ENCODE measurements around the gene PRDX5.
A peak's percentile ranks its signal among the peaks of the same experiment; 100 is the strongest.

Gene PRDX5

GRCh38 chr11:64304316-64305072 lies 13.4 kb upstream of the PRDX5 start:
- Histone ChIP-seq H2AFZ (ENCODE audit: low read length) (peak overlapping the region; percentile 79), H3K4me3 (ENCODE audit: low read length, poor library complexity, severe bottlenecking) (peak overlapping the region; percentile 82)
- TF ChIP-seq EZH2phosphoT487 (IDR thresholded peaks at IDR 0.05; ENCODE audit: borderline replicate concordance): no peak
- TF ChIP-seq CTCF (conservative IDR thresholded peaks at IDR 0.05; ENCODE audit: low read length): peak; percentile 95

GRCh38 chr11:64305075-64305690 lies 12.7 kb upstream of the PRDX5 start, which contains the start of gene ESRRA:
TSS of gene ESRRA (plus strand) at chr11:64305524. CDS start at chr11:64307180, 1,656 bp downstream.
- H2AFZ ChIP-seq (ENCODE audit: low read length): peak within 1 kb of the TSS; percentile 79
- peaks cover 24% of the 10 kb centered on the region for H3K4me1 ChIP-seq (ENCODE audit: insufficient read depth, low read length, poor library complexity, severe bottlenecking)
- H3K9me2 ChIP-seq (replicated peaks; ENCODE audit: low read depth, low read length): no peaks in the 10 kb centered on the region
- H4K20me1 ChIP-seq (ENCODE audit: insufficient read depth, low read length, poor library complexity, severe bottlenecking): peaks cover 19% of the 10 kb centered on the region
- H3F3A ChIP-seq (ENCODE audit: low read depth): 0 out of 2 replicates have a peak, but pooled peaks cover 3% of the 10 kb centered on the region
- no peaks in the 10 kb centered on the region for H3K27me3 ChIP-seq (ENCODE audit: insufficient read depth, low read length, poor library complexity, severe bottlenecking)
- H3K36me3 ChIP-seq (ENCODE audit: insufficient read depth, low read length): no peaks in the 10 kb centered on the region
- H3K4me2 ChIP-seq (ENCODE audit: low read depth, low read length, poor library complexity, severe bottlenecking): peak within 1 kb of the TSS; percentile 93
- H3K79me2 ChIP-seq (ENCODE audit: insufficient read depth, low read length): peaks cover 25% of the 10 kb centered on the region
- H3K4me3 ChIP-seq (ENCODE audit: low read length, poor library complexity, severe bottlenecking): peak within 1 kb of the TSS; percentile 96
- H3K9me3 ChIP-seq (ENCODE audit: insufficient read depth, low read depth, low read length): no peaks in the 10 kb centered on the region
- TF ChIP-seq CTCF (conservative IDR thresholded peaks at IDR 0.05; ENCODE audit: low read length): no peak
- H3K9ac ChIP-seq (ENCODE audit: low read depth, low read length, poor library complexity, severe bottlenecking): peak within 1 kb of the TSS; percentile 91

More at GRCh38 chr11:64304316-64305072, 13.4 kb upstream of the PRDX5 start:
- no peaks in the 10 kb centered on the region for H3K36me3 ChIP-seq (ENCODE audit: insufficient read depth, low read length)
- 0 out of 2 replicates have a peak, but pooled peaks cover 3% of the 10 kb centered on the region for H3F3A ChIP-seq (ENCODE audit: low read depth)
- peaks cover 5% of the 10 kb centered on the region for H3K27me3 ChIP-seq (ENCODE audit: insufficient read depth, low read length, poor library complexity, severe bottlenecking)
- peaks cover 25% of the 10 kb centered on the region for H3K79me2 ChIP-seq (ENCODE audit: insufficient read depth, low read length)
- H3K9me3 ChIP-seq (ENCODE audit: insufficient read depth, low read depth, low read length): no peaks in the 10 kb centered on the region
- peak overlapping the region; percentile 91 for H3K9ac ChIP-seq (ENCODE audit: low read depth, low read length, poor library complexity, severe bottlenecking)
- H3K4me1 ChIP-seq (ENCODE audit: insufficient read depth, low read length, poor library complexity, severe bottlenecking): peaks cover 24% of the 10 kb centered on the region
- H4K20me1 ChIP-seq (ENCODE audit: insufficient read depth, low read length, poor library complexity, severe bottlenecking): peaks cover 19% of the 10 kb centered on the region
- peak overlapping the region; percentile 85 for H3K4me2 ChIP-seq (ENCODE audit: low read depth, low read length, poor library complexity, severe bottlenecking)
- no peaks in the 10 kb centered on the region for H3K9me2 ChIP-seq (replicated peaks; ENCODE audit: low read depth, low read length)

- H2AFZ ChIP-seq (ENCODE audit: low read length): peak overlapping the region; percentile 63
- H3K79me2 ChIP-seq (ENCODE audit: insufficient read depth, low read length): peaks cover 30% of the 10 kb centered on the region
- peak overlapping the region; percentile 96 for H3K4me3 ChIP-seq (ENCODE audit: low read length, poor library complexity, severe bottlenecking)
- peaks cover 18% of the 10 kb centered on the region for H3K4me1 ChIP-seq (ENCODE audit: insufficient read depth, low read length, poor library complexity, severe bottlenecking)
- TF ChIP-seq CTCF (conservative IDR thresholded peaks at IDR 0.05; ENCODE audit: low read length): peak; percentile 64
- TF ChIP-seq EZH2phosphoT487 (IDR thresholded peaks at IDR 0.05; ENCODE audit: borderline replicate concordance): no peak
- H3K9ac ChIP-seq (ENCODE audit: low read depth, low read length, poor library complexity, severe bottlenecking): peak overlapping the region; percentile 88
- no peaks in the 10 kb centered on the region for H3K9me3 ChIP-seq (ENCODE audit: insufficient read depth, low read depth, low read length)
- no peaks in the 10 kb centered on the region for H3K36me3 ChIP-seq (ENCODE audit: insufficient read depth, low read length)
- H3F3A ChIP-seq (ENCODE audit: low read depth): 0 out of 2 replicates have a peak, but pooled peaks cover 3% of the 10 kb centered on the region
- H3K27me3 ChIP-seq (ENCODE audit: insufficient read depth, low read length, poor library complexity, severe bottlenecking): no peaks in the 10 kb centered on the region
- H3K4me2 ChIP-seq (ENCODE audit: low read depth, low read length, poor library complexity, severe bottlenecking): peak overlapping the region; percentile 93
- peaks cover 20% of the 10 kb centered on the region for H4K20me1 ChIP-seq (ENCODE audit: insufficient read depth, low read length, poor library complexity, severe bottlenecking)
- H3K9me2 ChIP-seq (replicated peaks; ENCODE audit: low read depth, low read length): no peaks in the 10 kb centered on the region
Measured at GRCh38 chr11:64305691-64306562, 12.0 kb upstream of the PRDX5 start.
